Cardiac muscle cell (in vitro differentiated cells and primary cell): ENCODE results near the gene BANK1. TPM values are rescaled to one million over a fixed set of nuclear protein-coding genes. Genes with fewer than 3 reads are reported as not detected.

Source experiments
- DNase-seq, 2 donors: peaks; one replicate each; pipeline versions ENCODE4 v3.0.0 to v3.0.0-alpha.2; 2010 to 2017; ENCODE audit warnings: low read depth in 1 of 2, low spot score in 1 of 2
- H3K27ac ChIP-seq: fragments of 200-600 bp; sonication (generic); 2 replicates; pipeline ENCODE4 v1.5.1; 2016
- H3K27me3 ChIP-seq: fragments of 200-600 bp; sonication (generic); 2 replicates; pipeline ENCODE4 v1.6.0; 2016; ENCODE audit warnings: control low read depth
- H3K36me3 ChIP-seq: fragments of 200-600 bp; sonication (generic); 2 replicates; pipeline ENCODE4 v1.5.1; 2016; ENCODE audit warnings: control low read depth
- H3K4me1 ChIP-seq: fragments of 200-600 bp; sonication (generic); 2 replicates; pipeline ENCODE4 v1.8.1; 2017; ENCODE audit warnings: low read depth, mild to moderate bottlenecking, mixed run types
- H3K4me3 ChIP-seq: fragments of 200-600 bp; sonication (generic); 2 replicates; pipeline ENCODE4 v1.5.1; 2016; ENCODE audit warnings: mild to moderate bottlenecking
- H3K9me3 ChIP-seq: fragments of 200-600 bp; sonication (generic); 2 replicates; pipeline ENCODE4 v1.5.1; 2017; ENCODE audit warnings: low read depth, mild to moderate bottlenecking, control low read depth
- polyA plus RNA-seq: library from polyadenylated mRNA; unstranded; fragments of >200 nt; fragmentation: Nextera tagmentation; extraction: Ambion mirVana; gene quantifications from 2 replicates; pipeline ENCODE4 v1.2.1, GENCODE V29; 2016
- total RNA-seq: library from RNA; depleted of rRNA; stranded (reverse); fragments of >200 nt; gene quantifications from 2 replicates; pipeline ENCODE4 v1.2.3, GENCODE V29; 2016
- TF ChIP-seq, protein P1 (sequence below): IDR thresholded peaks from 2 replicates; pipeline ENCODE4 v1.5.1; 2012; ENCODE audit warnings: low read depth, mild to moderate bottlenecking, low read length

BANK1 gene
- total and polyA plus RNA-seq, 2 experiments from 2014 or later: 0.27 to 0.46 TPM

DNA sequence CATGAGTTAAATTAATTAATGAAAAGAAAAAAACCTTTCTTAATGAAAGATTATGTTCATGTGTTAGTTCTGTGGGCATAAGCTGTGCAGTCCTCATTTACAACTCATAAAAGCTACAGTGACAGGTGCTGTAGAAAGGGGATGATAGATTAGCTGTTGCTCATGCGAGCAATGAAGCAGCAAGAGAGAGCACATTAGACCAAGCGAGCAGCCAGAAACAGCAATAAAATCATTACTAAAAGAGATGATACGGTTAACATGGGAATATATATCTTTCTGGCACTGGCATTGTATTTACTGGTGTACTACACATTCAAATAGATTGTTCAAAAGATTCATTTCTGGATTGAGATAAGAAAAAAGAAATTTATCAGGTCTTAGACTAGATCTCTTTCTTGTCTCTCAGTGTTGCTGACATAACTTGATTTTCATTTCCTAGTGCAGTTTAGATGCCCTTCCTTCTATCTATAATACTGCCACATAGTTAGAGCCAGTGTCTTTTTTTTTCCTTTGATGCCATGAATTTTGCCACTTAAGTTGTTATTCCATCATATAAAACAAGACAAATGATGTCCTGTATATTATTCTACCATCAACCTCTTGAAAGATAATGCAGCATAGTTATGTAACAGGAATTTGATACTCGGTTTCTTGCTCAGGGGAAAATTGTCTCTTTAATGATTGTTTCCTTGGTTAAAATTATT is 164.6 kb downstream of the BANK1 start:
- H3K36me3 ChIP-seq: no peaks in the 10 kb centered on the region
- H3K9me3 ChIP-seq: no peaks in the 10 kb centered on the region
- H3K27ac ChIP-seq: no peak overlapping the region
- H3K4me1 ChIP-seq: peaks cover 17% of the 10 kb centered on the region
- TF ChIP-seq, protein P1, sequence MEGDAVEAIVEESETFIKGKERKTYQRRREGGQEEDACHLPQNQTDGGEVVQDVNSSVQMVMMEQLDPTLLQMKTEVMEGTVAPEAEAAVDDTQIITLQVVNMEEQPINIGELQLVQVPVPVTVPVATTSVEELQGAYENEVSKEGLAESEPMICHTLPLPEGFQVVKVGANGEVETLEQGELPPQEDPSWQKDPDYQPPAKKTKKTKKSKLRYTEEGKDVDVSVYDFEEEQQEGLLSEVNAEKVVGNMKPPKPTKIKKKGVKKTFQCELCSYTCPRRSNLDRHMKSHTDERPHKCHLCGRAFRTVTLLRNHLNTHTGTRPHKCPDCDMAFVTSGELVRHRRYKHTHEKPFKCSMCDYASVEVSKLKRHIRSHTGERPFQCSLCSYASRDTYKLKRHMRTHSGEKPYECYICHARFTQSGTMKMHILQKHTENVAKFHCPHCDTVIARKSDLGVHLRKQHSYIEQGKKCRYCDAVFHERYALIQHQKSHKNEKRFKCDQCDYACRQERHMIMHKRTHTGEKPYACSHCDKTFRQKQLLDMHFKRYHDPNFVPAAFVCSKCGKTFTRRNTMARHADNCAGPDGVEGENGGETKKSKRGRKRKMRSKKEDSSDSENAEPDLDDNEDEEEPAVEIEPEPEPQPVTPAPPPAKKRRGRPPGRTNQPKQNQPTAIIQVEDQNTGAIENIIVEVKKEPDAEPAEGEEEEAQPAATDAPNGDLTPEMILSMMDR: no peak
- no peaks in the 10 kb centered on the region for H3K27me3 ChIP-seq
- DNase-seq: no peak
- H3K4me3 ChIP-seq: no peak overlapping the region

DNA sequence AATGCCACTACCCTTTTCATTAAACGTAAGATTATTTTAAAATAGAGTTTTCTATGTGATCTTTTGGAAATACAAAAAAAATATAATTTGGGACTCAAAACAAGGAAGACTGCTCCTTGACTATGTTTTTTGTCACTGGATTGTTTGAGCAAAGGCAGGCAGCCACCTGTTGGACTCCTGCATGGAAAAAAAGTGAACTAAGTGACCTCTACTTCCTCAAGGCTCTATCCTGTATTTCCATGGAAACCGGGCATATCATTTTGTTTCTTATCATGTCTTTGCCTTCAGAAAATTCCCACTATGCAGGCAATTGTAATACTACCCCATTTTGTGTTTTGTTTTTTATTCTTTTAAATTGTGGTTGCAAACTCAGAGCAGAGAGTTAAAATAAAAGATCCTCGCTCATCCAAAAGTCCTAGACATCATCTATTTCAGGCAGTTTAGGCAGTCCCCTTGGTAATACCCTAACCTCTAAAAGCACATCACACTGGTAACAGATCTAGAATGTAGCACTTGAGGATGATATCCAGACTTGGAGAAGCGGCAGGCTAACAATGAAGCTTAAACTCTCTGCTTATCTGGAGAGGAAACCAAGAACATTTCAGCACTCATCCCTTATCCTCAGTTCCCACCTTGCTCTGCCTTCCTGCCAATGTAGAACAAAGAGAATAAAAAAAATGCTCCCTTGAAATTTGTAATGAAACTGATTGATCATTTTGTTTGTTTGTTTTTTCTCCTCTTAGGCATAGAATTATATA is 165.7 kb downstream of the BANK1 start:
- Histone ChIP-seq H3K9me3 (no peaks in the 10 kb centered on the region), H3K27ac (no peak overlapping the region), H3K27me3 (no peaks in the 10 kb centered on the region), H3K36me3 (no peaks in the 10 kb centered on the region), H3K4me3 (no peak overlapping the region), H3K4me1 (peaks cover 17% of the 10 kb centered on the region)
- TF ChIP-seq, protein P1: no peak
- DNase-seq: peak in 1 of 2 donors; percentile 5

DNA sequence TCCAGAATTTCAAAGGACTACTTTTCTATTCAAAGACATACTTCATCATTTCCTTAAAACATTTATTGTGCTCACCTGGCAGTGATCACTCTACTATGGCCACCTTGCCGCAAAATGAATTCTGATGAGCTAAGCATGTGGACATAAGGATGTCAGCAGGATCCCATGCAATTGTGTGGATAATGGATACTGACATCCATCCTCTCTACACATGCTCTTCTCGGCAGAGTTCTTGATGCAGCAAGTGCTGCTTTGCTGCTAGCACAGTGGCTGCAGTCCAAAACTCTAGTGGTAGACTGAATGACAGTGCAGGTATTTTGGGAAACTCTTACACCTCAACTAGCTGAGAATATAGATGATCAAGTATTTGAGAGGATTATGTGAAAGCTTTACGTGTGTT is 168.0 kb downstream of the BANK1 start:
- DNase-seq: no peak
- Histone ChIP-seq H3K36me3 (no peaks in the 10 kb centered on the region), H3K4me3 (no peak overlapping the region), H3K9me3 (no peaks in the 10 kb centered on the region), H3K4me1 (peaks cover 15% of the 10 kb centered on the region), H3K27me3 (no peaks in the 10 kb centered on the region), H3K27ac (no peak overlapping the region)
- TF ChIP-seq, protein P1: no peak

DNA sequence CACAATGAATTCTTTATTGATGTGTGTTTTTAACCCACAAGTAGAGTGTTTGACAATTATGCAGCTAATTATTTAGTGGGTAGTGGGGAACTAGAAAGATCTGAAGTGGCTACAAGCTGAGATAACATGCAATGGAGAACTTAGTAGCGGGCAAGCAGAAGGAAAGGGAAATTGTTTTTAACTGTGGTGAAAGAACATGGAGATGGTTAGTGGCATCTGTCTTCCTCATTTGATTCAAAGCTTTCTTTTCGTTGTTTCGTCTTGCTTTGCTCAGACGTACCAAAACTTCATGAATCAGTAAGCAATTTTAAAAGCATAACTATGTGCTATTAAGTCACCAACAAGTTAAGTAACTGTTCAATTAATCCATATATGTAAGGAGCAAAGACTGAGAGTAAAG is 169.9 kb downstream of the BANK1 start:
- Histone ChIP-seq H3K27ac (no peak overlapping the region), H3K4me1 (no peaks in the 10 kb centered on the region), H3K4me3 (no peak overlapping the region), H3K27me3 (no peaks in the 10 kb centered on the region), H3K9me3 (no peaks in the 10 kb centered on the region), H3K36me3 (no peaks in the 10 kb centered on the region)
- no peak for DNase-seq
- TF ChIP-seq, protein P1: no peak

DNA sequence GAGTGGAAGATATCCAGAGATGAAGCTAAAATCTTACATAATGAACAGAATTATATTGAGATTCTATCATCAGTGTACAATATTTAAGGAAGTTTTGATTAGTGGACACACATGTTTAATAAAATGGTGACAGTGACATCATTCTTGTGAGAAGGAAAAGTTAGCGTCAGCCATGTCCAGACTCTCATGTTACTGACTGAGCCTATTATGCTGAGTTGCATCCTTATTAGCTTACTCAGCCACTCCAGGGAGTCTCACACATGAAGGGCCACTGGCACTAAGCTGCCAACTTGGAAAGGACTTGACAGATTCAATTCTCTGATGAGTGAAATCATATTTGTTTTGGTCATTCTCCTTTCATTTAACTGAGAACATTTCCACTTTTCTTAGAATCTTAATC is 170.6 kb downstream of the BANK1 start:
- Histone ChIP-seq H3K27me3 (no peaks in the 10 kb centered on the region), H3K36me3 (no peaks in the 10 kb centered on the region), H3K9me3 (no peaks in the 10 kb centered on the region), H3K27ac (no peak overlapping the region), H3K4me3 (no peak overlapping the region), H3K4me1 (no peaks in the 10 kb centered on the region)
- no peak for DNase-seq
- TF ChIP-seq, protein P1: no peak
